Peyer's patch (tissue), 4 donors: ENCODE results near the gene MTM1.

ENCODE experiments used
- CTCF ChIP-seq, 6 experiments: fragments of 450-650 bp in 4 of 6; fragments of 200-600 bp in 2 of 6; sonication (generic) in 1 of 6; IDR thresholded peaks; one replicate each; pipeline ENCODE4 v1.5.1; 2017 to 2019; ENCODE audit warnings: antibody characterized with exemption in 6 of 6, mild to moderate bottlenecking in 3 of 6, moderate library complexity in 1 of 6
- POLR2A ChIP-seq, 2 donors: fragments of 450-650 bp; IDR thresholded peaks; one replicate each; pipeline ENCODE4 v1.5.1; 2017; ENCODE audit warnings: antibody characterized with exemption in 2 of 2, mild to moderate bottlenecking in 2 of 2, moderate library complexity in 2 of 2

- TF ChIP-seq CTCF (IDR thresholded peaks at IDR 0.05), result no peak
- no peak for TF ChIP-seq POLR2A (IDR thresholded peaks at IDR 0.05)
Measured at GRCh38 chrX:150625097-150625496, 56.7 kb downstream of the MTM1 start.
